ENCODE data around the gene PLEKHH3. TPM values are rescaled to one million over a fixed set of nuclear protein-coding genes. Genes with fewer than 3 reads are reported as not detected.

Gene PLEKHH3
- total and polyA plus RNA-seq, 3 experiments from 2014 or later: 0.38 to 0.70 TPM; not detected in 1

DNA sequence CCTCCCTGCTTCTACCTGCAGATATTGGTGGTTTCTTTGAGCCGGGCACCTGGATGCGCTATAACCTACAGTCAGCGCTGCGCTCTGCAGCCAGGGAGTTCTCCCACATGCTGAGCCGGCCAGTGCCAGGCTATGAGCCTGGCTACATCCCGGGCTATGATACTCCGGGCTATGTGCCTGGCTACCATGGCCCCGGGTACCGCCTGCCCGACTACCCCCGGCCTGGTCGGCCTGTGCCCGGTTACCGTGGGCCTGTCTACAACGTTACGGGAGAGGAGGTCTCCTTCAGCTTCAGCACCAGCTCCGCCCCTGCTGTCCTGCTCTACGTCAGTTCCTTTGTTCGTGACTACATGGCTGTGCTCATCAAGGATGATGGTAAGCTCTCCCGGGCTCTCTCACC is 18.7 kb upstream of the PLEKHH3 start:
- peaks cover 6% of the 10 kb centered on the region for H3K36me3 ChIP-seq (ENCODE audit: insufficient read depth, low read length)
- H3K4me3 Mint-ChIP-seq: no peak overlapping the region
- H3K27ac ChIP-seq (ENCODE audit: low read depth, low read length): no peak overlapping the region
- no peaks in the 10 kb centered on the region for H3K4me1 ChIP-seq (ENCODE audit: insufficient read depth, low read length)
- no peaks in the 10 kb centered on the region for H3K9me3 ChIP-seq (ENCODE audit: low read length)
- H3K36me3 Mint-ChIP-seq: peaks cover 0 to 22% (median 3%) of the 10 kb centered on the region in 3 donors
- H3K27me3 ChIP-seq (ENCODE audit: insufficient read depth, low read length, poor library complexity, severe bottlenecking): no peaks in the 10 kb centered on the region
- CTCF ChIA-PET: no interaction called here
- no peaks in the 10 kb centered on the region for H3K9me3 Mint-ChIP-seq
- POLR2A ChIA-PET: no interaction called here
- no peak overlapping the region for H3K4me3 ChIP-seq (ENCODE audit: low read length)
- peaks cover 0 to 2% of the 10 kb centered on the region in 2 donors for H3K27me3 Mint-ChIP-seq
- DNase-seq: no peak
- H3K4me1 Mint-ChIP-seq: no peaks in the 10 kb centered on the region
- H3K27ac Mint-ChIP-seq: no peak overlapping the region

DNA sequence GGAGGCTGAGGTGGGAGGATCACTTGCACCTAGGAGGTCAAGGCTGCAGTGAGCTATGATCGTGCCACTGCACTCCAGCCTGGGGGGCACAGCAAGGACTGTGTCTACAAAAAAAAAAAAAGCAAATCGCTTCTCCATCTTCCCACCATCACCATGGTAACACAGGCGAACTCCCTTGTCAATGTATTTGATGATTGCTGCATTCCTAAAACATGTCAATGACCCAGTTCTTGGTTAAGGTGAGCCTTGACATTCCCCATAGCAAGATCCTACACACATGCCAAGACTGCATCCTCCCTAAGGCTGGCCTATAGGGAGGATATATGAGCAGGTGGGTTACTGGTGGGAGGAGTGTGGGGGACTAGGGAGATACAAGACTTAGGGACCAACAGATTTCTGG is 17.7 kb upstream of the PLEKHH3 start:
- no peaks in the 10 kb centered on the region for H3K4me1 Mint-ChIP-seq
- Histone ChIP-seq H3K4me3 (ENCODE audit: low read length) (no peak overlapping the region), H3K4me1 (ENCODE audit: insufficient read depth, low read length) (no peaks in the 10 kb centered on the region), H3K27me3 (ENCODE audit: insufficient read depth, low read length, poor library complexity, severe bottlenecking) (no peaks in the 10 kb centered on the region), H3K9me3 (ENCODE audit: low read length) (no peaks in the 10 kb centered on the region), H3K27ac (ENCODE audit: low read depth, low read length) (no peak overlapping the region), H3K36me3 (ENCODE audit: insufficient read depth, low read length) (no peaks in the 10 kb centered on the region)
- no peak for DNase-seq
- H3K36me3 Mint-ChIP-seq: peaks cover 0 to 16% (median 3%) of the 10 kb centered on the region in 3 donors
- H3K9me3 Mint-ChIP-seq: no peaks in the 10 kb centered on the region
- CTCF ChIA-PET: no interaction called here
- H3K4me3 Mint-ChIP-seq: no peak overlapping the region
- peaks cover 0 to 2% of the 10 kb centered on the region in 2 donors for H3K27me3 Mint-ChIP-seq
- peak overlapping the region in 3 of 8 donors; percentile 68 to 83 (median 81) for H3K27ac Mint-ChIP-seq
- POLR2A ChIA-PET: no interaction called here

DNA sequence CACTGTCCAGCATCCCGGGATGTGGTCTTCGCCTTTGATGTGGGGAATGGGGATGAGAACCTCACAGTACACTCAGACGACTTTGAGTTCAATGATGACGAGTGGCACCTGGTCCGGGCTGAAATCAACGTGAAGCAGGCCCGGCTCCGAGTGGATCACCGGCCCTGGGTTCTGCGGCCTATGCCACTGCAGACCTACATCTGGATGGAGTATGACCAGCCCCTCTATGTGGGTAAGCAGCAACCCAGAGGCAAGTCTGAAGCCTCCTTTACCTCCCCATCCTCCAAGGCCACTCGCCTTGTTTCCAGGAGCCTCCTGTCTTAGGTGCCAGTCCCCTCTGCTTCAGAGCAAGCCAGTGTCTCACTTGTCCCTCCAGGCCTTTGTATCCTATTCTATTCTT is 15.7 kb upstream of the PLEKHH3 start:
- Histone ChIP-seq H3K4me3 (ENCODE audit: low read length) (no peak overlapping the region), H3K27ac (ENCODE audit: low read depth, low read length) (no peak overlapping the region), H3K27me3 (ENCODE audit: insufficient read depth, low read length, poor library complexity, severe bottlenecking) (no peaks in the 10 kb centered on the region), H3K36me3 (ENCODE audit: insufficient read depth, low read length) (no peaks in the 10 kb centered on the region), H3K4me1 (ENCODE audit: insufficient read depth, low read length) (no peaks in the 10 kb centered on the region), H3K9me3 (ENCODE audit: low read length) (no peaks in the 10 kb centered on the region)
- H3K4me3 Mint-ChIP-seq: no peak overlapping the region
- no peak for DNase-seq
- no peak overlapping the region for H3K27ac Mint-ChIP-seq
- CTCF ChIA-PET: interaction anchor here (1.3 to 1.6 kb wide), 2 partner anchors 13 to 15 kb away, joined by 3 to 5 read pairs; no protein-coding TSS in a partner anchor
- H3K27me3 Mint-ChIP-seq: peaks cover 0 to under 1% of the 10 kb centered on the region in 2 donors
- no peaks in the 10 kb centered on the region for H3K4me1 Mint-ChIP-seq
- H3K9me3 Mint-ChIP-seq: no peaks in the 10 kb centered on the region
- POLR2A ChIA-PET: interaction anchor here (0.7 kb wide), 1 partner anchor 21 kb away, joined by 4 read pairs; no protein-coding TSS in a partner anchor
- H3K36me3 Mint-ChIP-seq: peaks cover 0 to 8% (median 3%) of the 10 kb centered on the region in 3 donors

DNA sequence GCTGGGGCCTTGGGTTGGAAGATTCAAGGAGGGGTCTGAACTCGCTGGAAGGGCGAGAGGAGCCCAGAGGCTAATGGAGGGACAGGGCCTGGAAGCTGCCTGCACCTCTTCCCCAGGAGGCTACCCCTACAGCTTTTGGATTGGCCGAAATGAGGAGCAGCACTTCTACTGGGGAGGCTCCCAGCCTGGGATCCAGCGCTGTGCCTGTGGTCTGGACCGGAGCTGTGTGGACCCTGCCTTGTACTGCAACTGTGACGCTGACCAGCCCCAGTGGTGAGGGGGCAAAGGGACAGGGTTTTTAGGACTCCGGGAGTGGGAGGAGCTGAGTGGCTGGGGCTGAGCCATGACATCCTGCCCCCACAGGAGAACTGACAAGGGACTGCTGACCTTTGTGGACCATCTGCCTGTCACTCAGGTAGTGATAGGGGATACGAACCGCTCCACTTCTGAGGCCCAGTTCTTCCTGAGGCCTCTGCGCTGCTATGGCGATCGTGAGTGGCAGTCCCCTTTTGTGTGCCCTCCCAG is 14.3 kb upstream of the PLEKHH3 start:
- Histone ChIP-seq H3K4me3 (ENCODE audit: low read length) (no peak overlapping the region), H3K4me1 (ENCODE audit: insufficient read depth, low read length) (no peaks in the 10 kb centered on the region), H3K9me3 (ENCODE audit: low read length) (no peaks in the 10 kb centered on the region), H3K27ac (ENCODE audit: low read depth, low read length) (no peak overlapping the region), H3K36me3 (ENCODE audit: insufficient read depth, low read length) (no peaks in the 10 kb centered on the region), H3K27me3 (ENCODE audit: insufficient read depth, low read length, poor library complexity, severe bottlenecking) (no peaks in the 10 kb centered on the region)
- H3K27me3 Mint-ChIP-seq: peaks cover 0 to 2% of the 10 kb centered on the region in 2 donors
- H3K4me3 Mint-ChIP-seq: no peak overlapping the region
- H3K36me3 Mint-ChIP-seq: peaks cover 0 to 5% (median 3%) of the 10 kb centered on the region in 3 donors
- ChIA-PET CTCF (interaction anchor here (1.6 kb wide), 1 partner anchor 12 kb away, joined by 5 read pairs; no protein-coding TSS in a partner anchor), POLR2A (no interaction called here)
- no peak for DNase-seq
- no peaks in the 10 kb centered on the region for H3K4me1 Mint-ChIP-seq
- no peaks in the 10 kb centered on the region for H3K9me3 Mint-ChIP-seq
- H3K27ac Mint-ChIP-seq: no peak overlapping the region

DNA sequence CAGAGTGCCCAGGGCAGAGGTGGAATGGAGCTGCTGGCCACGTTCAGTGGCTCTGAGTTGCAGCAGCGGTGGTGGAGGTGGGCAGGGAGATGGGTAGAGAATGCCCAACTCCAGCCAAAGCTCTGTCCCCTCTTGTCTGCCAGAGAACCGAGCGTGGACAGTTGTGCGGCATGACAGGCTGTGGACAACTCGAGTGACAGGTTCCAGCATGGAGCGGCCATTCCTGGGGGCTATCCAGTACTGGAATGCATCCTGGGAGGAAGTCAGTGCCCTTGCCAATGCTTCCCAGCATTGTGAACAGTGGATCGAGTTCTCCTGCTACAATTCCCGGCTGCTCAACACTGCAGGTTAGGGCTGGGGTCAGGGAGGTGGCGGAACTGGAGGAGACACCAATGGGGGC is 13.8 kb upstream of the PLEKHH3 start:
- POLR2A ChIA-PET: interaction anchor here (0.6 kb wide), 1 partner anchor 47 kb away, joined by 4 read pairs; no protein-coding TSS in a partner anchor

DNA sequence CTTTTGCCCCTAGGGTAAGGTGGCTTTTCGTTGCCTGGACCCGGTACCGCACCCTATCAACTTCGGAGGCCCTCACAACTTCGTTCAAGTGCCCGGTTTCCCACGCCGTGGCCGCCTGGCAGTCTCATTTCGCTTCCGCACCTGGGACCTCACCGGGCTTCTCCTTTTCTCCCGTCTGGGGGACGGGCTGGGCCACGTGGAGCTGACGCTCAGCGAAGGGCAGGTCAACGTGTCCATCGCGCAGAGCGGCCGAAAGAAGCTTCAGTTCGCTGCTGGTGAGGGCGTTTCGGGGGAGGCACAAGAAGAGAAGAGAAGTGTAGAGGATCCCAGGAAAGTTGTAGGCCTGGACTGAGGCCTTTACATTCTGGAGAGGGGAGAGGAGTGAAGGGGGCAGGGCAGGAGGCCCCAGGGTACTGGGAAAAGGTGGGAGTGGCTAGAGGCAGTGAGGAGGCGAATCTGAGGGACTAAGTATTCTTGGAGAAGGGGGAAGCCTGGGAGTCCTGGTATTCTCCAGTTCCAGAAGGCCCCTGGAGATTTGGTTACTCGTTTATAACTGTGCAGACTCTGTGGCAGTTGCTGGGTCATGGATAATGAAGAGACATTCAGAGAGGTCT is 11.0 kb upstream of the PLEKHH3 start:
- no peak overlapping the region for H3K27ac ChIP-seq (ENCODE audit: low read depth, low read length)
- Mint-ChIP-seq H3K27ac (no peak overlapping the region), H3K27me3 (peaks cover 6 to 10% of the 10 kb centered on the region in 2 donors), H3K4me3 (no peak overlapping the region), H3K9me3 (no peaks in the 10 kb centered on the region), H3K4me1 (peaks cover 6 to 11% (median 7%) of the 10 kb centered on the region in 3 donors), H3K36me3 (no peaks in the 10 kb centered on the region)
- peaks cover 5% of the 10 kb centered on the region for H3K4me1 ChIP-seq (ENCODE audit: insufficient read depth, low read length)
- CTCF ChIA-PET: no interaction called here
- no peak for DNase-seq
- H3K36me3 ChIP-seq (ENCODE audit: insufficient read depth, low read length): no peaks in the 10 kb centered on the region
- no peak overlapping the region for H3K4me3 ChIP-seq (ENCODE audit: low read length)
- no peaks in the 10 kb centered on the region for H3K9me3 ChIP-seq (ENCODE audit: low read length)
- H3K27me3 ChIP-seq (ENCODE audit: insufficient read depth, low read length, poor library complexity, severe bottlenecking): peaks cover 6% of the 10 kb centered on the region
- POLR2A ChIA-PET: no interaction called here

More for the DNA sequence above, 13.8 kb upstream of the PLEKHH3 start:
- H3K27me3 ChIP-seq (ENCODE audit: insufficient read depth, low read length, poor library complexity, severe bottlenecking): no peaks in the 10 kb centered on the region
- DNase-seq: no peak
- Mint-ChIP-seq H3K36me3 (no peaks in the 10 kb centered on the region), H3K4me3 (no peak overlapping the region), H3K9me3 (no peaks in the 10 kb centered on the region), H3K27me3 (peaks cover 0 to 2% of the 10 kb centered on the region in 2 donors), H3K4me1 (no peaks in the 10 kb centered on the region), H3K27ac (peak overlapping the region in 1 of 8 donors; percentile 80)
- no peaks in the 10 kb centered on the region for H3K36me3 ChIP-seq (ENCODE audit: insufficient read depth, low read length)
- H3K4me1 ChIP-seq (ENCODE audit: insufficient read depth, low read length): no peaks in the 10 kb centered on the region
- H3K27ac ChIP-seq (ENCODE audit: low read depth, low read length): no peak overlapping the region
- CTCF ChIA-PET: interaction anchor here (0.8 kb wide), 1 partner anchor 11 kb away, joined by 3 read pairs; no protein-coding TSS in a partner anchor
- no peak overlapping the region for H3K4me3 ChIP-seq (ENCODE audit: low read length)
- H3K9me3 ChIP-seq (ENCODE audit: low read length): no peaks in the 10 kb centered on the region

DNA sequence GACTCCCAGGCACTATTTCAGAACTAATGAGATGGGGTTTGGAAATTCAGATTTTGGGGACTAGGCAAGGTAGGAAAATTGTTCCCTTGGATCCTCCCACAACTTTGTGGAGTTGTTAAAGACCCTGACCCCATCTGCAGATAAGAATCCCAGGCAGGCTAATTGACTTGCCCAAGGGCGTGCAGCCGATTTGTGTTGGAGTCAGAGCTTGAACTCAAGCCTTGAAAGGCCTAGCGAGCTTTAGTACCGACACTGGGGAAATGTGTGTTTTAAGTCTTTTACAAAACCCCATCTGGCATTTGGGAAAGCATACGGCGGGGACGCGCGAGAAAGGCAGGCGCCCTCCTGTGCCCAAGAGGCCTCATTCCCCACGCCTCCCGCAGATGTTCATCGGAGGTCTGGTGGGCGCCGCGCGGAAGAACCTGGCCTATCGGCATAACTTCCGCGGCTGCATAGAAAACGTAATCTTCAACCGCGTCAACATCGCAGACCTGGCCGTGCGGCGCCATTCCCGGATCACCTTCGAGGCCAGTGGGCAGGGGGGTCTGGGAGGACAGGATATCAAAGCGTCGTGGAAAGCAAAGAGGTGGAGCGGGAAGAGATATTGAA is 9.8 kb upstream of the PLEKHH3 start:
- no peaks in the 10 kb centered on the region for H3K36me3 Mint-ChIP-seq
- H3K27ac ChIP-seq (ENCODE audit: low read depth, low read length): no peak overlapping the region
- H3K27me3 ChIP-seq (ENCODE audit: insufficient read depth, low read length, poor library complexity, severe bottlenecking): peaks cover 13% of the 10 kb centered on the region
- no peaks in the 10 kb centered on the region for H3K9me3 ChIP-seq (ENCODE audit: low read length)
- POLR2A ChIA-PET: no interaction called here
- no peak for DNase-seq
- no peaks in the 10 kb centered on the region for H3K9me3 Mint-ChIP-seq
- peaks cover 17% of the 10 kb centered on the region for H3K4me1 ChIP-seq (ENCODE audit: insufficient read depth, low read length)
- H3K4me3 Mint-ChIP-seq: no peak overlapping the region
- no peak overlapping the region for H3K27ac Mint-ChIP-seq
- CTCF ChIA-PET: no interaction called here
- no peaks in the 10 kb centered on the region for H3K36me3 ChIP-seq (ENCODE audit: insufficient read depth, low read length)
- H3K4me3 ChIP-seq (ENCODE audit: low read length): no peak overlapping the region
- peaks cover 17 to 23% (median 17%) of the 10 kb centered on the region in 3 donors for H3K4me1 Mint-ChIP-seq
- H3K27me3 Mint-ChIP-seq: peaks cover 13 to 19% of the 10 kb centered on the region in 2 donors

DNA sequence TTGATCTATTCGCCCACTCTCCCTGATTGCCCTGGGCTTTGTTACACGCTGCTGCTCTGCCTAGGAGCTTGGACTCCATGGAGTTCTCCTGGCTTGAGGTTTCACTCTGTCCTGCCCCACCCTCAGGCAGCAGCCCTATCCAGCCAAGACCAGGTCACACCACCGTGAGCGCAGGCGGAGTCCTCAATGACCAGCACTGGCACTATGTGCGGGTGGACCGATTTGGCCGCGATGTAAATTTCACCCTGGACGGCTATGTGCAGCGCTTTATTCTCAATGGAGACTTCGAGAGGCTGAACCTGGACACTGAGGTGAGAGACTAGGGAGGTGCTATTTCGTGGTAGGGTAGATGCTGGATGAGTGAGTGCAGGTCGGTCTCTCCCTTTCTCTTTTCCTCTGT is 9.0 kb upstream of the PLEKHH3 start:
- Mint-ChIP-seq H3K4me3 (peak overlapping the region in 2 of 7 donors; percentile 7 to 23), H3K9me3 (no peaks in the 10 kb centered on the region), H3K27ac (peak overlapping the region in 1 of 8 donors; percentile 32), H3K27me3 (peaks cover 18 to 26% of the 10 kb centered on the region in 2 donors), H3K4me1 (peaks cover 21 to 29% (median 24%) of the 10 kb centered on the region in 3 donors), H3K36me3 (no peaks in the 10 kb centered on the region)
- Histone ChIP-seq H3K4me3 (ENCODE audit: low read length) (no peak overlapping the region), H3K36me3 (ENCODE audit: insufficient read depth, low read length) (no peaks in the 10 kb centered on the region), H3K9me3 (ENCODE audit: low read length) (no peaks in the 10 kb centered on the region), H3K27me3 (ENCODE audit: insufficient read depth, low read length, poor library complexity, severe bottlenecking) (peaks cover 17% of the 10 kb centered on the region), H3K27ac (ENCODE audit: low read depth, low read length) (no peak overlapping the region), H3K4me1 (ENCODE audit: insufficient read depth, low read length) (peaks cover 21% of the 10 kb centered on the region)
- ChIA-PET CTCF (no interaction called here), POLR2A (no interaction called here)
- no peak for DNase-seq
